GM12878 (cell line): Measurements from ENCODE around the gene RGS6. TPM values are rescaled to one million over a fixed set of nuclear protein-coding genes. Genes with fewer than 3 reads are reported as not detected.

Source experiments
- ATAC-seq: fragments of 200-7000 bp; cut with Tn5 transposase; 3 replicates; pipeline ENCODE4 v1.9.1; 2020; ENCODE audit warnings: mild to moderate bottlenecking, moderate library complexity
- BruUV-seq: library from RNA; stranded (reverse); fragments of 400-500 nt; replicated peaks from 2 replicates; lab custom pipeline; 2021; lab: Mats Ljungman, UMichigan
- CTCF ChIA-PET: fragments of 300-600 bp; sonication (Branson Sonifier 250); formaldehyde crosslinking; extraction: SDS; loops from one replicate; lab custom pipeline; 2021; ENCODE audit warnings: inconsistent platforms; lab: Yijun Ruan, JAX
- POLR2A ChIA-PET: fragments of 350-600 bp; formaldehyde crosslinking; extraction: SDS; loops from one replicate; lab custom pipeline; 2021; ENCODE audit warnings: inconsistent platforms; lab: Charles Lee
- RAD21 ChIA-PET: fragments of 300-600 bp; sonication (Branson Sonifier 250); formaldehyde crosslinking; loops from one replicate; lab custom pipeline; 2023; ENCODE audit warnings: antibody characterized with exemption; ENCODE audit not compliant: unreplicated experiment; lab: Charles Lee
- SMC1A ChIA-PET: fragments of 300-600 bp; sonication (Branson Sonifier 250); formaldehyde crosslinking; loops from one replicate; lab custom pipeline; 2023; ENCODE audit not compliant: unreplicated experiment, uncharacterized antibody; lab: Charles Lee
- DNase-seq: peaks from one replicate; pipeline ENCODE4 v3.0.0-alpha.2; 2011; ENCODE audit warnings: low read depth, low spot score
- FAIRE-seq: peaks from 3 replicates; lab custom pipeline; 2011; peaks lifted over from hg19 to GRCh38; lab: Jason Lieb, UNC
- H2AFZ ChIP-seq: 2 replicates; pipeline ENCODE4 v1.6.0; 2011; ENCODE audit warnings: low read depth, low read length, control low read depth; ENCODE audit not compliant: control insufficient read depth
- H3K27ac ChIP-seq: 2 replicates; pipeline ENCODE4 v1.5.1; 2011; ENCODE audit warnings: control low read depth; ENCODE audit not compliant: control insufficient read depth, insufficient read depth
- H3K27me3 ChIP-seq, 2 experiments: replicated peaks in 1 of 2; 2 replicates each; pipeline versions ENCODE4 v1.6.0 to v1.6.1; 2011; ENCODE audit warnings: low read length in 1 of 2; ENCODE audit not compliant: control insufficient read depth in 2 of 2, insufficient read depth in 2 of 2
- H3K36me3 ChIP-seq, 2 experiments: 2 replicates each; pipeline ENCODE4 v1.5.1; 2011; ENCODE audit warnings: low read length in 1 of 2; ENCODE audit not compliant: control insufficient read depth in 2 of 2, insufficient read depth in 2 of 2
- H3K4me1 ChIP-seq: 2 replicates; pipeline ENCODE4 v1.6.1; 2011; ENCODE audit warnings: mild to moderate bottlenecking, low read length, moderate library complexity, mixed read lengths; ENCODE audit not compliant: control insufficient read depth, insufficient read depth
- H3K4me2 ChIP-seq: 2 replicates; pipeline ENCODE4 v1.6.0; 2011; ENCODE audit warnings: control low read depth; ENCODE audit not compliant: control insufficient read depth, insufficient read depth
- H3K4me3 ChIP-seq: fragments of 200-600 bp; sonication (generic); 2 replicates; pipeline ENCODE4 v1.5.1; 2016
- H3K79me2 ChIP-seq: 2 replicates; pipeline ENCODE4 v1.6.0; 2011; ENCODE audit warnings: low read length; ENCODE audit not compliant: control insufficient read depth, insufficient read depth
- H3K9ac ChIP-seq: 2 replicates; pipeline ENCODE4 v1.8.0; 2011; ENCODE audit warnings: low read length, control low read depth, mixed read lengths; ENCODE audit not compliant: control insufficient read depth, insufficient read depth
- H3K9me3 ChIP-seq: replicated peaks from 3 replicates; pipeline ENCODE4 v1.5.1; 2011; ENCODE audit warnings: mild to moderate bottlenecking, low read length; ENCODE audit not compliant: control insufficient read depth, insufficient read depth
- H4K20me1 ChIP-seq: 2 replicates; pipeline ENCODE4 v1.6.0; 2011; ENCODE audit not compliant: control insufficient read depth, insufficient read depth
- BCL11A ChIP-seq: IDR thresholded peaks from 2 replicates; pipeline ENCODE4 v1.6.1; 2011; ENCODE audit warnings: low read depth, low read length
- CEBPB ChIP-seq, 2 experiments: fragments of 150-350 bp in 1 of 2; IDR thresholded peaks; 2 replicates each; pipeline ENCODE4 v1.6.1; 2012 to 2014; ENCODE audit warnings: low read depth in 2 of 2, low read length in 2 of 2, borderline replicate concordance in 1 of 2, inconsistent platforms in 1 of 2
- CUX1 ChIP-seq: IDR thresholded peaks from 2 replicates; pipeline ENCODE4 v1.6.1; 2012; ENCODE audit warnings: improper control_type of control experiment, low read depth, low read length; ENCODE audit not compliant: insufficient replicate concordance
- MTA2 ChIP-seq: fragments of 450-650 bp; IDR thresholded peaks from 2 replicates; pipeline ENCODE4 v1.6.1; 2016; ENCODE audit warnings: low read depth, mild to moderate bottlenecking, moderate library complexity
- MTA3 ChIP-seq: IDR thresholded peaks from 2 replicates; pipeline ENCODE4 v1.6.1; 2012; ENCODE audit warnings: low read length, inconsistent platforms, borderline replicate concordance
- RAD51 ChIP-seq: fragments of 450-650 bp; IDR thresholded peaks from 2 replicates; pipeline ENCODE4 v1.6.1; 2016; ENCODE audit warnings: moderate library complexity, mild to moderate bottlenecking, inconsistent platforms
- RB1 ChIP-seq: fragments of 450-650 bp; formaldehyde crosslinking; IDR thresholded peaks from 2 replicates; pipeline ENCODE4 v1.6.1; 2017; ENCODE audit warnings: mild to moderate bottlenecking, borderline replicate concordance
- SMAD1 ChIP-seq: fragments of 450-650 bp; IDR thresholded peaks from 2 replicates; pipeline ENCODE4 v1.6.1; 2018; ENCODE audit warnings: mild to moderate bottlenecking, low read depth; ENCODE audit not compliant: partially characterized antibody
- WGBS: methylation state at CpG from one replicate; pipeline ENCODE4 v1.1.6; 2016; ENCODE audit warnings: low lambda C conversion rate; ENCODE audit not compliant: insufficient replicate concordance, insufficient coverage; ENCODE audit errors: missing lambda C conversion rate; 5-methylcytosine and 5-hydroxymethylcytosine counted together
- in situ Hi-C: fragments of 300-500 bp; cut with MboI; formaldehyde crosslinking; loops from 9 replicates; pipeline ENCODE4 v1.14.3; 2018; ENCODE audit warnings: mixed read lengths
- intact Hi-C: fragments of 100-400 bp; cut with micrococcal nuclease; formaldehyde crosslinking; loops from one replicate; pipeline ENCODE4 v1.14.2; 2022; ENCODE audit not compliant: unreplicated experiment
- polyA plus RNA-seq, 11 experiments: library from polyadenylated mRNA; depleted of rRNA in 4 of 11; unstranded in 6 of 11; stranded (reverse) in 5 of 11; fragments of >200 nt; fragmentation: Nextera tagmentation in 4 of 11; fragmentation: Illumina TruSeq in 1 of 11; extraction: Ambion mirVana in 4 of 11; extraction: Trizol in 1 of 11; gene quantifications; 1 replicate in 1 of 11; 2 replicates in 10 of 11; pipeline versions ENCODE4 v1.2.1 to v1.2.3, GENCODE V29; 2011 to 2016; ENCODE audit warnings: inconsistent platforms in 2 of 11, missing spikeins in 2 of 11, low read depth in 1 of 11
- total RNA-seq, 4 experiments: library from RNA; depleted of rRNA in 3 of 4; stranded (reverse); fragments of >200 nt in 3 of 4; fragmentation: Illumina TruSeq in 1 of 4; extraction: Trizol in 1 of 4; gene quantifications; 2 replicates each; pipeline versions ENCODE4 v1.2.1 to v1.2.3, GENCODE V29; 2013 to 2021

Gene RGS6
- total and polyA plus RNA-seq, 10 of the 15 experiments (the other 5 are each of a cell fraction or from before 2014, with no cell fraction given), result 3.9 to 18.1 (median 12.4) TPM

- Histone ChIP-seq H3K79me2 (no peaks in the 10 kb centered on the region), H3K4me1 (no peaks in the 10 kb centered on the region), H3K4me2 (no peak overlapping the region), H3K4me3 (no peak overlapping the region), H4K20me1 (no peaks in the 10 kb centered on the region), H3K27ac (no peak overlapping the region), H3K9me3 (no peaks in the 10 kb centered on the region; the same call in 2 of the 3 replicates), H2AFZ (no peak overlapping the region), H3K27me3 (no peaks in the 10 kb centered on the region; a peak in 1 of 4 replicates), H3K9ac (no peak overlapping the region), H3K36me3 (no peaks in the 10 kb centered on the region)
- ChIA-PET RAD21 (no interaction called here), POLR2A (no interaction called here), CTCF (no interaction called here), SMC1A (no interaction called here)
- no peak for TF ChIP-seq MTA2
- no peak for TF ChIP-seq RAD51
- TF ChIP-seq BCL11A, result no peak
- TF ChIP-seq CUX1, result no peak
- no peak for TF ChIP-seq RB1
- TF ChIP-seq CEBPB (IDR thresholded peaks at IDR 0.05; ENCODE audit: borderline replicate concordance in 1 of 2, low read depth in 2 of 2, low read length in 2 of 2), result no peak
- TF ChIP-seq MTA3, result no peak
- no peak for TF ChIP-seq SMAD1
- DNase-seq (no peak), FAIRE-seq (no peak), ATAC-seq (no peak)
- in situ Hi-C loops (no loop called here), intact Hi-C loops (no loop called here)
- no TSS peak for BruUV-seq
- 75% methylated on average over 7 of the region's 7 CpGs for WGBS
Measured at GRCh38 chr14:72389200-72389599, 457.0 kb downstream of the RGS6 start.
